Measurements from ENCODE around the gene XPNPEP2.

Gene XPNPEP2

GRCh38 chrX:129754056-129755024 is 15.6 kb downstream of the XPNPEP2 start:
- no peak for DNase-seq

DNA sequence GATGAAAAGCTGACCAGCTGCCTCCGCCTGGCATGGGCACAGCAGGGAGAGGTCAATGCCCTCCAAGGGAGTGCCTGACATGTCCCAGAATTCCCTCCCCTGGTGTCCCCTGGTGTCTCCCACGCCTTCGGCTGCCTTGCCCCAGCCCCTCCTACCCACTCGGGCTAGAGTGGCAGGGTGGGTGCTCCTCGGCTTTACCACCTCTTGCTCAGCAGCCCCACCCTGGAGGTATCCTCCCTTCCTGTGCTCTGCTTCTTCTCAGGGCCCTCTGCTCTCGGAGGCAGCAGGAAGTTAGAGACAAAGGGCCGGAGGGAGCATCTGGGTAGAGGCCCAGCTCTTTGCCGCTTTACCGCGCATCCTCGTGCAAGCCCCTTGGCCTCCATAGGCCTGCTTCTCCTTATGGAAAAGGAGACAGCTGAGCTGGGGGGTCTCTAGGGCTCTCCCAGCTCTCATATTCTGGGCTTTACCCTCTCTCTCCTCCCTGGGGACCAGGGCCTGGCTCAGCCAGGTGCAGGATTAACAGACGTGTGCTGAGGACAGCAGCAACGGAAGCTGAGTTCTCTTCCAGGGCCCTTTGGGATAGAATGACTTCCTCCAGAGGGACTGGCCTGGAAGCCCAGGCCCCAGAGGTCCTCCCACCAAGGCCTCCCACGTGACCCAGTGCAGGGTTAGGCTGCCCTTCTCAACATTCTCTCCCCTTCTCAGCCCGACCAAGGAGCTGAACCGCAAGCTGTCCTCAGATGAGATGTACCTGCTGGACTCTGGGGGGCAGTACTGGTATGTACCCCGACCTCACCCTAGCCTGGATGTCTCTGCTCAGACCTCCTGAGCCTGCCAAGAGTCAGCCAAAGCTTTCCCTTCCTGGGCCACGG is 17.2 kb downstream of the XPNPEP2 start:
- DNase-seq, result peak; percentile 22

GRCh38 chrX:129759576-129760061 is 20.8 kb downstream of the XPNPEP2 start:
- DNase-seq, result peak; percentile 51

DNA sequence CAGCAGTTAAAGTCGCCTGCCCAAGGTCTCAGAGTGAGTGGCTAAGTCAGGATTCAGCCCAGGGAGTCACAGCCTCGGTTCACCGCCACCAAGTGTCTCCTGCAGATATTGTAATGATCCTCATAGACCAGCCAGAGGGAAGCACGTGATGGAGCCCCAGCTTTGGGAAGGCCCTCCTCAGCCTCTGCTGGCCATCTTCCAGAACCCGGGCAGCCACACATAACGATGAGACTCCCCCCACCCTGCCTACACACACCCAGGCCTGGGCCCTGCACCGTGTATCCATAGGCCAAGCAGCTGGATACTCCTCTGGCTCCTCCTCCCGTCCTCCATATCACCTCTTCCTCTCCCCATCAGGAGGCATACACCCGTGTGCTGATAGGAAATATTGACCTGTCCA is 21.4 kb downstream of the XPNPEP2 start:
- DNase-seq, result no peak

DNA sequence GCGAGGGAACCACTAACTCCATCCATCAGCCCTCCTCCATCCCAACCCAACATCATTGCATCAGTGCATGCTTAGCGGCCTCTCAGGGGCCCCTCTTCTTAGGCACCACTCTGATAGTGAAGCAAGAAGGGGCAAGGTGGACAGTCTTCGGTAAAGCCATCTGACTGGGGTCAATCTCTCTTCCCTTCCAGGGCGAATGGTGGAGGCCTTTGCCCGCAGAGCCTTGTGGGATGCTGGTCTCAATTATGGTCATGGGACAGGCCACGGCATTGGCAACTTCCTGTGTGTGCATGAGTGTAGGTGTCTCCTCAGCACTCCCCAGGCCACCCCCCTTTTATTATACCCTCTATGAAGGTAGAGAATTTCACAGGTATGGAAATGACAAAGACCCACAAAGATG is 22.2 kb downstream of the XPNPEP2 start:
- DNase-seq, result no peak

DNA sequence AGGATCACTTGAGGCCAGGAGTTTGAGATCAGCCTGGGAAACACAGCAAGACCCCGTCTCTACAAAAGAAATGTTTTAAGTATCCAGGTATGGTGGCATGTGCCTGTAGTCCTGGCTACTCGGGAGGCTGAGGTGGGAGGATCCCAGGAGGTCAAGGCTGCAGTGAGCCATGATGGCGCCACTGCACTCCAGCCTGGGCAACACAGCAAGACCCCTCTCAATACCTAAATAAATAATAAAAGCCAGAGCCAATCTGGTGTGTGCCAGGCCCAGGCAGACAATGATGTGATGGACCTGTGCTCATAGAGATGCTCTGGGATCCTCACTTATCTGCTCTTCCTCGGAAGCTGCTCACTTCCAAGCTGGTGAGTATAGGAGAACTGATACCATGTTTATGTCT is 22.8 kb downstream of the XPNPEP2 start:
- DNase-seq, result no peak

DNA sequence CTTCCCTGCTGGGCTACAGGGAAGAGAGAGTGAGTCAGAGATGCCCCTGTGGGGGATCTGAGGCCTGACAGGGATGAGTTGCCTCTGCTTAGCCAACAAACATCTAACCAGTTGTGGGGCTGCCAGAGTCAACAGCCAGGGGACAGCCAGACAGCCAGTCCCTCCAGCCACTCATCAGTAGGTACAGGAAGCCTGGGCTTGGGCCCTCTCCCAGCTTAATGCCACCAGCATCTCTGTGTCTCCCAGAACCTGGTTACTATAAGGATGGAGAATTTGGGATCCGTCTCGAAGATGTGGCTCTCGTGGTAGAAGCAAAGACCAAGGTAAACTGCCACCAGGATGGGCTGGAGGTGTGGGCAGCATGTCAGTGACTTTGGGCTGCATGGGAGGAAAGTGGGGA is 23.7 kb downstream of the XPNPEP2 start:
- DNase-seq, result no peak

- no peak for DNase-seq
These were observed 24.9 kb downstream of the XPNPEP2 start for GRCh38 chrX:129763666-129764065.

- no peak for DNase-seq
These were observed 29.4 kb downstream of the XPNPEP2 start for GRCh38 chrX:129768186-129768585.

- no peak for DNase-seq
These were observed 30.0 kb downstream of the XPNPEP2 start for GRCh38 chrX:129768586-129769466.

- peak; percentile 66 for DNase-seq
These were observed 30.8 kb downstream of the XPNPEP2 start for GRCh38 chrX:129769467-129770154.

GRCh38 chrX:129771266-129771995 is 32.7 kb downstream of the XPNPEP2 start:
- peak; percentile 21 for DNase-seq

GRCh38 chrX:129772796-129773431 is 34.1 kb downstream of the XPNPEP2 start:
- no peak for DNase-seq

DNA sequence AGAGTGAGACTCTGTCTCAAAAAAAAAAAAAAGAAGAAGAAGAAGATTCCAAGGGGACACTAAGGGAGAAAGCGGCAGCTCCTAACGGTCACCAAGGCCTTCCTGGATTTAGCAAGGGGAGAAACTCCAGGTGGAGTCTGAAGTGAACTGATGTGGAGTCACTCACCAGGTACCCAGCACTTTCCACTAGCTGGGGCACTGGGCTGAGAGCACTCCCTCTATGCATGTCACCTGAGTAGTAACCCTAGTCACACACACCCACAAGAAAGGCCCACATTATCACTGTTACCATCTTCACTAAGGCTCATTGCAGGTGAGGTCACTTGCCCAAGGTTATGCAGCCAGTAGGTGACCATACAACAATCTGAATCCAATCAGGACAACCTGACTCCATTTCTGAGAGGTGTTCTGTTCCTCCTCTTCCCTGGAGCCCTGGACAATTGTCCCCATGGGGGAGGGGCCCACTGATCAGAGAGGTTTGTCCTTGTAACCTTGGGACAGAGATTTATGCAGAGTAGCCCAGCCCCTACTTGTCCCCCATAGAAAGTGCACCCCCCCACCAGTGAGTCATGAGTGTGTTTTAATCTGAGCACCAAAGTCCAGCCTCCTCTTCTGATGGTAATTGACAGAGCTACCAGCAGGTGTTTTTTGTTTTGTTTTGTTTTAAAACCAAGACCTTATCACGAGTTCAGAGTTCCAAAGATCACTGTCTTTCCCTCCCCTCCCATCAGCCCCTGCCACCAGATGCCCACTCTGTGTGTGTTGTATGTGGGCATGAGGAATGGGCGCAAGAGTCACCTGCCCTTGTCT is 35.1 kb downstream of the XPNPEP2 start:
- peak; percentile 25 for DNase-seq

DNA sequence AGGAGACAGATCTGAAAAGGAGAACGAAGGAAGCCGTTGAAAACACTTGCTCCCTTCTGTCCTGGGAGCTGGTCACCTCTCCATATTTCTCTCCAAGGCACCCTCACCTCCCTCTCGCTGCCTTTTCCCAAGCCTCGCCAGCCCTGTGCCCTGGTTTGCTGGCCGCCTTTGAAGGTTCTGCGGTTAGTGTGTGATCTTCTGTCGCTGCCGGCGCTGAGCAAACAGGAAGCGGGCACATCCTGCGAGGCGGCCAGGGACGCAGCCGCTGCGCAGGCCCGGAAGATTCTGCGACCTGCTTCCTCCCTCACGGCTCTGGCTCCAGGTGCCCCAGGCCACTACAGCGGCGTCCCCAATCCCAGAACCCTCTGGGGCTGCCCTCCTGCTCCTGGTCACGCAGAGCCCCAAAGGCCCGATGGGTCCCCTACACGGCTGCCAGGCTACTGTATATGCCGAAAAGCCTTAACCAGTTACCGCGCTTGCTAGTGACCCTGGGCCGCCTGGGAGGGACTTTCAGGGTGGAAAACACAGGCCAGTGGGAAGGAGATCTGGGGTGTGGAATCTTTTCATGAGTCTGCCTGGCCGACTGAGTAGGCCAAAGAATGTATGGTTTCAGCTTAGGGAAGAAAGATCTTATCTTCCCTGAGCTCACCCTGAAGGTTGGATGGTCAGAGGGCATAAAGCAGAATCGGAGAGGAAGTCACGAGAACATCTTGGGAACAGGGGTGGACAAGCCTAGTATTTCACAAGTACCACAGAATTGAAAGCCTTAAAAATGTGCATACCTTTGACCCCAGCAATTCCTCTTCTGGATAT is 38.6 kb downstream of the XPNPEP2 start:
- DNase-seq, result peak; percentile 66

DNA sequence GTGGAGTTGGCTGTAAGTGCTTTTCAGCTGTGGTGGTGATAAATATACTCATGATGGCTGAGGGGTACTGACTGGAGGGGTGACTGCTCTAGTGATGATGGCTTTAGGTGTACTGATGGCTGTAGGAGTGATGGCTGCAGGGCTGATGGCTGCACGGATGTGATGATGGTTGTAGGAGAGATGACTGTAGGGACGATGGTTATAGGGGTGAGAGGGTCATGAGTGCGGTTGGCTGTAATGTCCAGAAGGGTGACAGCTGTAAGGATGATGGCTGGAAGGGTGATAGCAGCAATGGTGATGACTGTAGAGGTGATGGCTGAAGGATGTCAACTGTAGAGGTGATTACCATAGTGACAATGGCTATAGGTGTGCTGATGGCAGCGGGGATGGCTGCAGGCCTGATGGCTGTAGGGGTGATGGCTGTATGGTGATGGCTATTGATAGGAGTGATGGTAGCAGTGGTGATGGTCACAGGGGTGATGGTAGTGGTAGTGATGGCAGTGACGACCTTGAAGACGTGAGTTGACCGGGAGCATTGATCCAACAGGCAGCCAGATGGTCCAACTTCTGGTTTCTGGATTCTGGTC is 40.4 kb downstream of the XPNPEP2 start:
- no peak for DNase-seq

GRCh38 chrX:129779747-129780146 is 41.0 kb downstream of the XPNPEP2 start, which contains the start of gene SASH3:
SASH3 (plus strand) TSS chrX:129779949; CDS start chrX:129780098, 149 bp downstream.
- DNase-seq, result peak; percentile 35

DNA sequence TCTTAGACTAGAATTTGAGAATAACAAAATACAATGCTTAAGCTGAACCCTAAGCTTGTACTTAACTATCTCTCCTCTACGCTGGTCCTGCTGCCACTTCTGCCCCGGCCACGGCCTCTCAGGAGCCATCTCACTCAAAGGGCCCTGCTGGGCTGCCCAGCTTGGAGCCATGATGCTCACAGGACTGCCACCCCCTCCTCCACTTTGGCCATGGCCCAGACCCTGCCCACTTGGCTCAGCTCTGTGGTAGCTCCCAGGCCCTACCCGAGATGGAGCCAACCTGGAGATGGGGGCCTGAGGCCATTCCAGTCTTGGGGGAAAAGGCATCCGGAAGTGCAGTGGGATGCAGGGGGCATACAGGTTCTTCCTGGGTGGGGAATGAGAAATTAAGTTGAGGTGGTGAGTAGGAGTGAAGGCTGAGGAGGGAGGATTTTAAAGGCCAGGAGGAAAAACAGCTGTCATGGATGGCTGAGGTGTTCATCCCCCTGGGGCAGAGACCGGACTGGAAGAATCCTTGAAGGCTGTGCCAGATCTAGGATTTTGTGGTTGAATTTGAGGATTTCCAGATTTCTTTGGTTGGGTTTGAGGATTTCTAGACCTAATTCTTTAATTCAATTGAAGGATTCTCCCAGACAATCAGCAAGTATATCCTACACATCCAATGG is 41.8 kb downstream of the XPNPEP2 start:
- DNase-seq, result no peak
